Measurements from ENCODE around the gene CNTNAP2. TPM values are rescaled to one million over a fixed set of nuclear protein-coding genes. Genes with fewer than 3 reads are reported as not detected.

Gene CNTNAP2
- total and polyA plus RNA-seq, 2 donors from 2014 or later = 0.06 to 0.13 TPM

GRCh38 chr7:148253629-148254028, 2137.0 kb downstream of the CNTNAP2 start:
- no peak for TF ChIP-seq CTCF (IDR thresholded peaks at IDR 0.05; ENCODE audit: borderline replicate concordance, extremely low read depth, insufficient read depth)
- H3K4me1 ChIP-seq (ENCODE audit: control insufficient read depth in 2 of 3, insufficient read depth in 2 of 3, low read depth in 1 of 3, low read length in 3 of 3) = no peaks in the 10 kb centered on the region
- no peak overlapping the region for H3K27ac ChIP-seq (ENCODE audit: low read depth in 2 of 2, low read length in 2 of 2)
- no peaks in the 10 kb centered on the region for H3K27me3 ChIP-seq (ENCODE audit: control insufficient read depth, insufficient read depth, low read length)
- FAIRE-seq = no peak
- no peaks in the 10 kb centered on the region for H3K9me3 ChIP-seq (ENCODE audit: control insufficient read depth in 2 of 3, insufficient read depth in 1 of 3, low read length in 3 of 3)
- no peak overlapping the region for H3K9ac ChIP-seq (ENCODE audit: low read length in 3 of 3)
- H3K36me3 ChIP-seq (ENCODE audit: control insufficient read depth in 2 of 3, insufficient read depth in 3 of 3, low read length in 3 of 3) = no peaks in the 10 kb centered on the region
- no peak overlapping the region for H3K4me3 ChIP-seq (ENCODE audit: low read length in 3 of 3)
- intact Hi-C loops (cut with DNase I) = no loop called here
- DNase-seq = no peak

DNA sequence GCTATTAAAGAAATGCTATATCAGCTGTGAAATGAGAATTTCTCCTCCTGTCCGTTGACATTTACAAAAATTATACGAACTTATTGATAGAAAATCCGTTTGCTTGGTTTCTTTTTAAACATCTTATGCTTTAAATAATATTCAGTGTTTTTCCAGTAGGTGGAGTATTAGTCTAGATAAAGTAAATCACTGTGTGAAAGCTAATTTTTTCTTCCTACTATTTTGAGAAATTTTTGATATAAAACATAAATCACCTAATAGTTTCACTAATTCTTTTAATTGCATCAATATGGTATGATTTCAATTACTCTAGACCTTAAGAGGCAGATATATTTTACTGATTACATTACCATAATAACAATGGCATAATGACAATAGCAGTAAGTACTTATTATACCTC, 2138.7 kb downstream of the CNTNAP2 start:
- H3K9me3 ChIP-seq (ENCODE audit: control insufficient read depth in 2 of 3, insufficient read depth in 1 of 3, low read length in 3 of 3) = no peaks in the 10 kb centered on the region
- no peak for TF ChIP-seq CTCF (IDR thresholded peaks at IDR 0.05; ENCODE audit: borderline replicate concordance, extremely low read depth, insufficient read depth)
- H3K36me3 ChIP-seq (ENCODE audit: control insufficient read depth in 2 of 3, insufficient read depth in 3 of 3, low read length in 3 of 3) = no peaks in the 10 kb centered on the region
- H3K4me1 ChIP-seq (ENCODE audit: control insufficient read depth in 2 of 3, insufficient read depth in 2 of 3, low read depth in 1 of 3, low read length in 3 of 3) = no peaks in the 10 kb centered on the region
- H3K27me3 ChIP-seq (ENCODE audit: control insufficient read depth, insufficient read depth, low read length) = no peaks in the 10 kb centered on the region
- FAIRE-seq = peak; percentile 30
- H3K4me3 ChIP-seq (ENCODE audit: low read length in 3 of 3) = no peak overlapping the region
- DNase-seq = no peak
- no peak overlapping the region for H3K9ac ChIP-seq (ENCODE audit: low read length in 3 of 3)
- no peak overlapping the region for H3K27ac ChIP-seq (ENCODE audit: low read depth in 2 of 2, low read length in 2 of 2)
- intact Hi-C loops (cut with DNase I) = no loop called here

GRCh38 chr7:148256433-148256832, 2139.8 kb downstream of the CNTNAP2 start:
- no peak overlapping the region for H3K9ac ChIP-seq (ENCODE audit: low read length in 3 of 3)
- H3K27me3 ChIP-seq (ENCODE audit: control insufficient read depth, insufficient read depth, low read length) = no peaks in the 10 kb centered on the region
- intact Hi-C loops (cut with DNase I) = no loop called here
- no peak overlapping the region for H3K27ac ChIP-seq (ENCODE audit: low read depth in 2 of 2, low read length in 2 of 2)
- H3K4me3 ChIP-seq (ENCODE audit: low read length in 3 of 3) = no peak overlapping the region
- H3K36me3 ChIP-seq (ENCODE audit: control insufficient read depth in 2 of 3, insufficient read depth in 3 of 3, low read length in 3 of 3) = no peaks in the 10 kb centered on the region
- DNase-seq (no peak), FAIRE-seq (no peak)
- no peak for TF ChIP-seq CTCF (IDR thresholded peaks at IDR 0.05; ENCODE audit: borderline replicate concordance, extremely low read depth, insufficient read depth)
- H3K9me3 ChIP-seq (ENCODE audit: control insufficient read depth in 2 of 3, insufficient read depth in 1 of 3, low read length in 3 of 3) = no peaks in the 10 kb centered on the region
- no peaks in the 10 kb centered on the region for H3K4me1 ChIP-seq (ENCODE audit: control insufficient read depth in 2 of 3, insufficient read depth in 2 of 3, low read depth in 1 of 3, low read length in 3 of 3)

DNA sequence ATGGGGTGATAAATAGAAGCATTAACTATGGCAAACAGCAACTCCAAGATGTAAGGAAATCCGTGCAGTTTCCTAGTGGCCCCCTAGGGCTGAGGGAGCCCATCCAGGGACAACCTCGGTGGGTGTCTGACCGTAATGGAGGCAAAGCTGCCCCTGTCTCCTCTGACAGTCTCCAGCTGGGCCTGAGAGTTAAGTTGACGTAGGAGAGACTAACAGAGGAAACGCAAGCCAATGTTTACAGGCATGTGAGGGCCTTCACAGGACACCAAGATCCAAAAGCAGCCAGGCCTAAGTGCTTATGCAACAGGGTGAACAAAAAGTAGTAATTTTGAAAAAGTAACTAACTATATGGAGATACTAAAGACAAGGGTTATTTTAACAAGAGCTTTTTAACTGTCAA, 2144.0 kb downstream of the CNTNAP2 start:
- intact Hi-C loops (cut with DNase I) = no loop called here

More for the DNA sequence above, 2144.0 kb downstream of the CNTNAP2 start:
- no peaks in the 10 kb centered on the region for H3K9me3 ChIP-seq (ENCODE audit: control insufficient read depth in 2 of 3, insufficient read depth in 1 of 3, low read length in 3 of 3)
- no peaks in the 10 kb centered on the region for H3K36me3 ChIP-seq (ENCODE audit: control insufficient read depth in 2 of 3, insufficient read depth in 3 of 3, low read length in 3 of 3)
- DNase-seq (peak in 4 of 5 donors; percentile 50 to 87 (median 58)), FAIRE-seq (no peak)
- H3K9ac ChIP-seq (ENCODE audit: low read length in 3 of 3) = no peak overlapping the region
- H3K27ac ChIP-seq (ENCODE audit: low read depth in 2 of 2, low read length in 2 of 2) = no peak overlapping the region
- H3K4me1 ChIP-seq (ENCODE audit: control insufficient read depth in 2 of 3, insufficient read depth in 2 of 3, low read depth in 1 of 3, low read length in 3 of 3) = peaks cover 0 to 4% (median 0%) of the 10 kb centered on the region in 3 donors
- TF ChIP-seq CTCF (IDR thresholded peaks at IDR 0.05; ENCODE audit: borderline replicate concordance, extremely low read depth, insufficient read depth) = no peak
- no peaks in the 10 kb centered on the region for H3K27me3 ChIP-seq (ENCODE audit: control insufficient read depth, insufficient read depth, low read length)
- no peak overlapping the region for H3K4me3 ChIP-seq (ENCODE audit: low read length in 3 of 3)
